Transverse colon (tissue), 4 donors: ENCODE measurements around the gene MXRA8. TPM values are rescaled to one million over a fixed set of nuclear protein-coding genes. Genes with fewer than 3 reads are reported as not detected.

Source experiments
- DNase-seq: peaks from one replicate; pipeline ENCODE4 v3.0.0-alpha.2; 2019
- H3K27ac ChIP-seq, 4 donors: fragments of 200-600 bp; sonication (generic); 2 replicates each; pipeline ENCODE4 v1.5.1; 2016 to 2018; ENCODE audit warnings: inconsistent platforms in 4 of 4
- H3K27me3 ChIP-seq: fragments of 200-600 bp; sonication (generic); 2 replicates; pipeline ENCODE4 v1.5.1; 2017; ENCODE audit warnings: inconsistent platforms
- H3K36me3 ChIP-seq, 4 donors: fragments of 200-600 bp; sonication (generic); 2 replicates each; pipeline ENCODE4 v1.5.1; 2017 to 2019; ENCODE audit warnings: inconsistent platforms in 4 of 4
- H3K4me1 ChIP-seq, 4 donors: fragments of 200-600 bp; sonication (generic); 2 replicates each; pipeline ENCODE4 v1.5.1; 2017 to 2020; ENCODE audit warnings: inconsistent platforms in 4 of 4
- H3K4me3 ChIP-seq, 4 donors: fragments of 200-600 bp; sonication (generic); 1 replicate in 1 of 4; 2 replicates in 3 of 4; pipeline versions ENCODE4 v1.5.1 to v1.6.1; 2017 to 2019; ENCODE audit warnings: inconsistent platforms in 4 of 4
- H3K9me3 ChIP-seq, 2 donors: fragments of 200-600 bp; sonication (generic); 2 replicates each; pipeline ENCODE4 v1.5.1; 2017 to 2019; ENCODE audit warnings: inconsistent platforms in 2 of 2
- CTCF ChIP-seq, 5 experiments: fragments of 200-600 bp in 3 of 5; fragments of 450-650 bp in 2 of 5; sonication (generic) in 3 of 5; IDR thresholded peaks; 1 replicate in 2 of 5; 2 replicates in 3 of 5; pipeline ENCODE4 v1.5.1; 2016 to 2017; ENCODE audit warnings: antibody characterized with exemption in 5 of 5, inconsistent platforms in 3 of 5, mild to moderate bottlenecking in 2 of 5, moderate library complexity in 1 of 5
- EP300 ChIP-seq: sonication (generic); formaldehyde crosslinking; IDR thresholded peaks from one replicate; pipeline ENCODE4 v1.6.1; 2017; ENCODE audit warnings: antibody characterized with exemption, low read depth
- POLR2A ChIP-seq: fragments of 450-650 bp; IDR thresholded peaks from one replicate; pipeline ENCODE4 v1.6.1; 2016; ENCODE audit warnings: antibody characterized with exemption, mild to moderate bottlenecking, moderate library complexity
- POLR2AphosphoS5 ChIP-seq, 3 donors: sonication (generic); formaldehyde crosslinking; IDR thresholded peaks; one replicate each; pipeline ENCODE4 v1.6.1; 2016; ENCODE audit warnings: antibody characterized with exemption in 3 of 3
- WGBS, 2 donors: methylation state at CpG; one replicate each; pipeline ENCODE4 v1.1.5; 2018; ENCODE audit warnings: low coverage in 1 of 2; 5-methylcytosine and 5-hydroxymethylcytosine counted together
- in situ Hi-C, 4 donors: fragments of 200-750 bp; cut with MboI; loops; one replicate each; pipeline versions ENCODE4 v1.15.0 to v1.15.1; 2017; ENCODE audit warnings: low sequenced_read_pairs in 3 of 4, low pct_ligation_motif_present in 1 of 4, low pct_unique_long_range_greater_than_20kb in 1 of 4
- intact Hi-C: fragments of 100-400 bp; cut with DNase I; formaldehyde crosslinking; loops from one replicate; pipeline ENCODE4 v1.15.1; 2023; ENCODE audit warnings: low total_unique reads
- total RNA-seq, 4 donors: library from RNA; depleted of rRNA; stranded (reverse); fragments of >200 nt; gene quantifications; one replicate each; pipeline ENCODE4 v1.1.0, GENCODE V29; 2016

The MXRA8 gene
- total RNA-seq, 4 donors from 2014 or later: 31.1 to 145 (median 57.1) TPM

GRCh38 chr1:1393428-1393827, 35.1 kb upstream of the MXRA8 start:
- DNase-seq: no peak
- Histone ChIP-seq H3K27ac (no peak overlapping the region), H3K4me1 (peaks cover 5 to 15% (median 12%) of the 10 kb centered on the region in 4 donors), H3K9me3 (no peaks in the 10 kb centered on the region), H3K27me3 (no peaks in the 10 kb centered on the region), H3K36me3 (peaks cover 0 to 70% (median 37%) of the 10 kb centered on the region in 4 donors), H3K4me3 (no peak overlapping the region)
- in situ Hi-C loops (no loop called here), intact Hi-C loops (no loop called here)
- 96% methylated on average over 11 of the region's 11 CpGs; no CpG with 5 or more reads in 1 of the 2 donors for WGBS, 2 donors
- TF ChIP-seq EP300 (no peak), POLR2A (no peak)

- 91% methylated on average over 4 of the region's 4 CpGs; no CpG with 5 or more reads in 1 of the 2 donors for WGBS, 2 donors
- H3K36me3 ChIP-seq: peaks cover 0 to 75% (median 39%) of the 10 kb centered on the region in 4 donors
- intact Hi-C loops: no loop called here
Observed at GRCh38 chr1:1393014-1393413, 34.7 kb upstream of the MXRA8 start.

GRCh38 chr1:1391225-1391624, 32.9 kb upstream of the MXRA8 start:
- Histone ChIP-seq H3K9me3 (no peaks in the 10 kb centered on the region), H3K4me1 (no peaks in the 10 kb centered on the region), H3K27me3 (no peaks in the 10 kb centered on the region), H3K36me3 (peaks cover 0 to 91% (median 46%) of the 10 kb centered on the region in 4 donors), H3K27ac (no peak overlapping the region), H3K4me3 (no peak overlapping the region)
- 81 to 89% methylated on average over 5 to 12 of the region's 12 CpGs for WGBS, 2 donors
- DNase-seq: no peak
- in situ Hi-C loops: no loop called here
- TF ChIP-seq POLR2AphosphoS5 (IDR thresholded peaks at IDR 0.05): no peak
- no peak for TF ChIP-seq CTCF (IDR thresholded peaks at IDR 0.05)
- TF ChIP-seq EP300: no peak
- no peak for TF ChIP-seq POLR2A
- intact Hi-C loops: no loop called here

More at GRCh38 chr1:1393014-1393413, 34.7 kb upstream of the MXRA8 start:
- no peak for TF ChIP-seq CTCF (IDR thresholded peaks at IDR 0.05)
- TF ChIP-seq POLR2AphosphoS5 (IDR thresholded peaks at IDR 0.05): no peak
- TF ChIP-seq POLR2A: no peak
- no peak for TF ChIP-seq EP300
- H3K27ac ChIP-seq: no peak overlapping the region
- H3K4me3 ChIP-seq: no peak overlapping the region
- H3K4me1 ChIP-seq: peaks cover 3 to 10% (median 8%) of the 10 kb centered on the region in 4 donors
- H3K9me3 ChIP-seq: no peaks in the 10 kb centered on the region
- DNase-seq: no peak
- in situ Hi-C loops: no loop called here
- H3K27me3 ChIP-seq: no peaks in the 10 kb centered on the region

GRCh38 chr1:1390675-1391074, 32.3 kb upstream of the MXRA8 start:
- Histone ChIP-seq H3K4me1 (no peaks in the 10 kb centered on the region), H3K27me3 (no peaks in the 10 kb centered on the region), H3K27ac (no peak overlapping the region), H3K9me3 (no peaks in the 10 kb centered on the region), H3K4me3 (no peak overlapping the region), H3K36me3 (peaks cover 0 to 95% (median 49%) of the 10 kb centered on the region in 4 donors)
- intact Hi-C loops: no loop called here
- in situ Hi-C loops: no loop called here
- 96 to 97% methylated on average over 4 to 12 of the region's 12 CpGs for WGBS, 2 donors
- TF ChIP-seq POLR2A: no peak
- TF ChIP-seq EP300: no peak
- no peak for TF ChIP-seq CTCF (IDR thresholded peaks at IDR 0.05)
- no peak for TF ChIP-seq POLR2AphosphoS5 (IDR thresholded peaks at IDR 0.05)
- DNase-seq: no peak

- 96 to 100% methylated on average over 5 to 16 of the region's 16 CpGs for WGBS, 2 donors
- intact Hi-C loops: no loop called here
- in situ Hi-C loops: no loop called here
- no peaks in the 10 kb centered on the region for H3K27me3 ChIP-seq
- no peak overlapping the region for H3K27ac ChIP-seq
- TF ChIP-seq EP300: no peak
- no peak for TF ChIP-seq POLR2A
- no peak for TF ChIP-seq POLR2AphosphoS5 (IDR thresholded peaks at IDR 0.05)
- no peak for TF ChIP-seq CTCF (IDR thresholded peaks at IDR 0.05)
- no peak for DNase-seq
- H3K4me1 ChIP-seq: no peaks in the 10 kb centered on the region
- H3K36me3 ChIP-seq: peaks cover 0 to 74% (median 39%) of the 10 kb centered on the region in 4 donors
- H3K9me3 ChIP-seq: no peaks in the 10 kb centered on the region
- H3K4me3 ChIP-seq: no peak overlapping the region
Observed at GRCh38 chr1:1388078-1388472, 29.7 kb upstream of the MXRA8 start.
